ENCODE data around the gene ALPP.
A peak's percentile ranks its signal among the peaks of the same experiment; 100 is the strongest.
"Not testable (repeated sequence)": the region's sequence is repeated elsewhere in the genome, so short reads cannot be mapped to it uniquely, and the experiment has no call there.

The ALPP gene

GRCh38 chr2:232382331-232383225 is 4.0 kb downstream of the ALPP start:
- DNase-seq, result no peak

GRCh38 chr2:232384466-232384865 is 5.9 kb downstream of the ALPP start:
- no peak for DNase-seq

DNA sequence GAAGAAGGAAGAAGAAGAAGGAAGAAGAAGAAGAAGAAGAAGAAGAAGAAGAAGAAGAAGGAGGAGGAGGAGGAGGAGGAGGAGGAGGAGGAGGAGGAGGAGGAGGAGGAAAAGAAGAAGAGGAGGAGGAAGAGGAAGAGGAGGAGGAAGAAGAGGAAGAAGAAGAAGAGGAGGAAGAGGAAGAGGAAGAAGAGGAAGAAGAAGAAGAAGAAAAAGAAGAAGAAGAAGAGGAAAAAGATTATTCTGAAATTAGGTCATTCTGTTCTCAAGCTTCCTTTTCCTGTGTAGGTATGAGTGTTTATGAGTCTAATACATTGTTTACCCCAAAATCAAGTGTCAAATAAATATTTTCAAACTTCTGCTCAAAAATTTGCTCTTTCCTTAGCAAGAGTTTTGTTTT is 6.5 kb downstream of the ALPP start:
- DNase-seq, result not testable (repeated sequence)

GRCh38 chr2:232385660-232386489 is 7.3 kb downstream of the ALPP start:
- no peak for DNase-seq

DNA sequence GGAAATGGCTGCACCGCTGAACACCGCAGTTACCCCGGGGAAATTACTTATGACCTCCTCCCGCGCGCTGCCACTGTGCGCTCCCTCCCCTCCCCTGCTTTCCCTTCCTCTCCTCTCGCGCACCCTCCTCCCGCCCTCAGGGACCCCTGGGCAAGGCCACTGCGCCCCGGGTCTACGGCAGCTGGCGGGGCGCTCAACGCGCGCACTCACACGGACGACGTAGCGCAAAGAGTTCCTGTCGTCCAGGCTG is 7.9 kb downstream of the ALPP start:
- no peak for DNase-seq

GRCh38 chr2:232386740-232387450 is 8.3 kb downstream of the ALPP start:
- no peak for DNase-seq

DNA sequence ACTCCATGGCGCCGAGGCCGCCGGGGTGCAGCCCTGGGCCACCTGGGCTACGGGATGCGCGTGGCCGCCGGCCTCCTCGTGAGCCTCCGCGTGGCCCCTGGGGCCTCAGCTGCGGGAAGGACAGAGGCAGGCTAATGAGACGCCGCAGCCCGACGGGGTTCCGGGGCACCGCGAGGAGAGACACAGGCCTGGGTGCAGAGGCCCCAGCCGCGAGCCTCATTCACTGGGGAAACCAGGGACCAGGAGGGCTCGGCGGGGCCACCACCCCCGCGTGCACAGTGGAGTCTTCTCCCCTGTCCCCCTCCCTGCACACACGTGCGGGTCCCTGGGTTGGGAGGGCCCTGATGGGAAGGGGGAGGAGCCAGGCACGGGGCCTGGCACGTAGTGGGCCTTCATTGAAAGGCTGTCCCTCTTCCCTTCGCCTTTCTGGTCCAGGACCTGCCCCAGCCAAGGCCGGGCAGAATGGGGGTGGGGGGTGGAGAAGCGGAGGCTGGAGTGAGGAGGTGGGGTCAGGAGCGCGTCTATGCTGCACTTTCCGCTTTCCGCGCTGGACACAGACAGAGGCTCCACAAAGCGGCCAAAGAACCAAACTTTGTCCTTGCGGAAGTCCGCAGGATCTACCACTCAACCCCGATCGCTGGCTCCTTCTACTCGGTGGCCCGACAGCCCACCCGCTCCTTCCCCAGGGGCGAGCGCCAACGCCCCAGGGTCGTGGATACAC is 9.1 kb downstream of the ALPP start:
- no peak for DNase-seq

GRCh38 chr2:232388324-232388891 is 9.9 kb downstream of the ALPP start:
- DNase-seq, result no peak

- DNase-seq, result no peak
Measured at GRCh38 chr2:232389327-232389726, 10.8 kb downstream of the ALPP start.

GRCh38 chr2:232390661-232391060 is 12.1 kb downstream of the ALPP start:
- no peak for DNase-seq

DNA sequence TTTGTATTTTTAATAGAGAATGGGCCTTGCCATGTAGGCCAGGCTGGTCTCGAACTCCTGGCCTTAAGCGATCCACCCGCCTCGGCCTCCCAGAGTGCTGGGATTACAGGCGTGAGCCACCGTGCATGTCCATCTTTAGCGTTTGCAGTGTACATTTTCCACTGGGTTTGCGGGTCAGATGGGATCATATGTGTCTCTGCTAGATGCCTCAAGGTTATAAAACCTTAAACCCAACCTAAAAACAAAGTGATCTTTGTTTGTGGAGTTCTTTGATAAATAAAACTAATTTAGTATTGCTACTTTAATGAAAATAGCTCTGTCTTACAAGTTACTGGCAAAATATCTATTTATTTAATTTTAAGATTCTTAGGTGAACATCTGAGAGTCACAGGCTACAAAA is 15.0 kb downstream of the ALPP start:
- DNase-seq, result no peak

- not testable (repeated sequence) for DNase-seq
Measured at GRCh38 chr2:232394431-232394830, 15.9 kb downstream of the ALPP start.

- DNase-seq, result no peak
Measured at GRCh38 chr2:232395586-232395985, 17.0 kb downstream of the ALPP start.

DNA sequence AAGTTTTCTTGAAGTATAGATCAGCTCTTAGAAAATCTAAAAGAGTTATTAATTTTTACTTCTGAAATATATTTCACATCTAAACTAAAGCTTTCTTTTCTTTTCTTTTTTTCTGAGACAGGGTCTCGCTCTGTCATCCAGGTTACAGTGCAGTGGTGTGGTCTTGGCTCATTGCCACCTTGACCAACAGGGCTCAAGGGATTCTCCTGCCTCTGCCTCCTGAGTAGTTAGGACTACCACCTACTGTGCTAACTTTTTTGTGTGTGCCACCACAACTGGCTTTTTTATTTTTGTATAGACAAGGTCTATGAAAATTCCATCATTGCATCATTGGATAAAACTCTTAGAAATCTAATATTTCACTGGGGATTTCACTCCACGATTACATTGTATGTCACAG is 18.1 kb downstream of the ALPP start:
- no peak for DNase-seq

DNA sequence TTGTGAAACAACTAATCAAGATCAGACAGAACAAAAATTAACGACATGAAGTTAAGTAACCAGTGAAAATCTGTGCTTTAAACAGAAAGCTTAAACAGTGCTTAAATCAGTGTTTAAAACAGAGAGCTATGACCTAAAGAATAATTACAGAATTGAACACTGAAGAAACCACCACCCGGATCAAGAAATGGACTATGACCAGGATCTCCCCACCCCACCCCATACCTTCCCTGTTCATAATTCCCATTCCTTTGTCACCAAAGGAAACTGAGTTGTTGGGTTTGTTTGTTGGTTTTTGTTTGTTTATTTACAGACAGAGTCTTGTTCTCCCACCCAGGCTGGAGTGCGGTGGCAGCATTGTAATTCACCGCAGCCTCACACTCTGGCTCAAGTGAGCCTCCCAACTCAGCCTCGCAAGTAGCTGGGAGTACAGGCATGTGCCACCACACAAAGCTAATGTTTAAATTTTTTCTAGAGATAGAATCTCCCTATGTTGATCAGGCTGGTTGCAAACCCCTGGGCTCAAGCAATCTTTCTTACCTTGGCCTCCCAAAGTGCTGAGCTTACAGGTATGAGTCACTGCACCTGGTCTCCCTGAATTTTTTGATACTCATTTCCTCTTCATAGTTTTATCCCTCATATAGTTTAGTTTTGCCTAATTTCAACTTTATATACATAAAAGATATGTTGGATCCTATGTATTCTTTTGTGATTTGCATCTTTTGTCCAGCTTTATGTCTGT is 19.9 kb downstream of the ALPP start:
- no peak for DNase-seq

DNA sequence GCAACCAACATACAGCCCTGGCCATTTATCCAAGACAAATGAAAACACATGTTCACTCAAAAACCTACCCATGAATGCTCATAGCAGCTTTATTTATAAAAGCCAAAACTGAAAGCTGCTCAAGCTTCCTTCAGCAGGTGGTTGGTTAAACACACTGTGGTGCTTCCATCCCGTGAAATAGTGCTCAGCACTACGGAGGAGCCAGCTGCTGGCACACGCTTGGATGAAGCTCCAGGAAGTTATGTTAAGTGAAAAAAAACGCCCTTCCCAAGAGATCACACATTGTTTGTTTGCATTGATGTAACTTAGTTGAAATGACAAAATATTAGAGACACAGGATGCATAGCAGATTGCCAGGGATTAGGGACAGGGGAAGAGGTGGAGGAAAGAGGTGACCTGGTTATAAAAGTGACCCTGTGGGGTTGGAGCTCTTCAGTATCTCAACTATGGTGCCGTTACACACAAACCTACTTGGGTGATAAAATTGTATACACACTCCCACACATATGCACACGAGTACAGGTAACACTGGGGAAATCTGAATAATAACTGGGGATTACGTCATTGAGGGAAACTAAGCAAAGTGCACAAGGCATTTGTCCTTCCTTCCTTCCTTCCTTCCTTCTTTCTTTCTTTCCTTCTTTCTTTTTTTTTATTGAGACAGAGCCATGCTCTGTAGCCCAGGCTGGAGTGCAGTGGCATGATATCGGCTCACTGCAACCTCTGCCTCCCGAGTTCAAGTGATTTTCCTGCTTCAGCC is 21.9 kb downstream of the ALPP start:
- peak; percentile 37 for DNase-seq

GRCh38 chr2:232402518-232402917 is 24.0 kb downstream of the ALPP start:
- no peak for DNase-seq

DNA sequence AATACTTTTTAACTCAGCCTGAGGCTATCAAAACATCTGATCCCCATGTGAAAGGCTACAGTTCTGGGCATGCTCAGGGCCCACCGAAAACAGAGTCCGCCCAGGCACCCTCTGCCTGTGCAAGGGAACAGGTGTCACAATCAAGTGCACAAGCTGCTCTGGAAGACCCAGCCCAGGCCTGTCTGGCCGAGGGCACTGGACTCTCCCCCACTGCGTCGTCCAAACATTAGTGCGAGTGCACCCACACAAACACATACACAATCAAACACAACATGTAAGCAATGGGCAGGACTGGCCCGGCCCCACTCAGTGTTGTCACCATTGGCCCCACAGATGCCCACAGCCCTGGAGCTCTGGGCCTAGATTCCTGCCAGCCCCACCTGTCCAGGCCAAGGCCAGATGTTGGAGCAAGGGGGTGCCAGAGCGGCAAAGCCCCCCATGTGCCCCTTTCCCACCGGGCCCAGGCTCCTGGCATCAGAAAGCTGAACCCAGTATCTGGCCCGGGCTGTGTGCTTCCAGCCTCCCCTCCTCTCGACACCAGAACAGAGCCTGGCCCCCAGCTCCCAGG is 27.5 kb downstream of the ALPP start:
- DNase-seq, result no peak

DNA sequence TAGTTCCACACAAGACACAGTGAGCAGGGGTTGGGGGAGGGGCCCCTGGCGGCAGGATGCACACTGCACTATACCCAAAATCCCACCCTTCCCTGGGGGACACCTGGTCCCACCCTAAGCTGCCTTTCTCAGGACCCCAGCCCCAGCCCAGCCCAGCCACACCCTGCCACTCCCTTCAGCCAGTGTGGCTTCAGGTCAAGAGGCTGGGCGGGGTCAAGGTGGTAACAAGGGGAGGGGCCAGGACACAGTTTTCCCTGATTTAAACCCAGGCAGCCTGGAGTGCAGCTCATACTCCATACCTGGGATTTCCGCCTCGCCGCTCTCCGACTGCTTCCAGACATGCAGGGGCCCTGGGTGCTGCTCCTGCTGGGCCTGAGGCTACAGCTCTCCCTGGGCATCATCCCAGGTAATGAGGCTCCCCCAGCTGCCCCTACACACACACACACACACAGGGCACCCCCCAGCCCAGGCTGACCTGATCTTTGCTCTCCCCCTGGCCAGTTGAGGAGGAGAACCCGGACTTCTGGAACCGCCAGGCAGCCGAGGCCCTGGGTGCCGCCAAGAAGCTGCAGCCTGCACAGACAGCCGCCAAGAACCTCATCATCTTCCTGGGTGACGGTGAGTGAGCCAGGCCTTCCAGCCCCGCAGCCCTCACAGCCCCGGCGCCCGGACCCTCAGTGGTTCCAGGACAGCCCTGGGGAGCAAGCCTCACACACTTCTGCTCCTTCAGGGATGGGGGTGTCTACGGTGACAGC is 28.2 kb downstream of the ALPP start, which contains the start of gene ALPG:
ALPG (plus strand) TSS at position 289 of the 755 bp plus-strand sequence; CDS start at position 340, 51 bp downstream.
- no peak for DNase-seq
